Activated T-cell treated with anti-CD3 and anti-CD28 coated beads, Interleukin-2, amount 50 U/mL, for 1 hour (primary cell): ENCODE results near the gene GALNT12.

Source experiments
- DNase-seq: peaks from one replicate; pipeline ENCODE4 v3.0.0-alpha.2; 2020

The GALNT12 gene

DNA sequence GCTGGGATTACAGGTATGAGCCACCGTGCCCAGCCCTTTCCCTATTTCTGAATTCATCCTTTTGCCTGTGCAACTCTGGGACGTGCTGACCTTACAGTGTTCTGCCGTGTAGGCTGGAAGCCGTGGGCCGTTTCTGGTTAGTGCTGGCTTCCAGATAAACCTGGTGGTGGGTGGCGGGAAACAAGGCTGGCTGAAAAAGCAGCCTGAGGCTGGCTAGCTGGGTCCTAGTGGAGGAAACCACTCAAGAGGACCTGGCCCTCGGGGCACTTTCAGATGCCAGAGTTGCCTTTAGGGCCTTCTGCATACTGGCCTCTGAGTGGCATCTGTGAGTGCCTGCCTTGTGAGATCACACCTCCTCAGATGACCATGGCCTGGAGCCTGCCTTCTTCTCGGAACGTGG lies 26.9 kb downstream of the GALNT12 start:
- no peak for DNase-seq

DNA sequence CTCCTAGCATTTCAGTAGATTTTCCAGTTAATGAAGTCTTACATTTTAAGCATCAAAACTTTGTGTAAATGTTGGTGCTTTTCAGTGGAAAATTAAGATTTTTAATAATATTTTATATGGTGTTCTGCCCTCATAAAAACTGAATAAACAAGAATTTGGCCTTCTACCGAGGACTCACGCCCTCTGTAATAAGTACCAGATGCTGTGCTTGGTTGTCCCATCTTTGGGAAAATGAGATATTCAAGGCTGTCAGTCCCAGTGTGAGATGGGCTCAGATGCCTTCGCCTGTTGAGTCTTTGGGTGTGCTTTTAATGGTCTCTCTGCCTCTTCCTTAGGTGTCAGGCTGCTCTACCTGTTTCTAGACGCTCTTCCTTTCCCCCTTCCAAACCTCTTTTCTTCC lies 28.7 kb downstream of the GALNT12 start:
- DNase-seq = no peak

DNA sequence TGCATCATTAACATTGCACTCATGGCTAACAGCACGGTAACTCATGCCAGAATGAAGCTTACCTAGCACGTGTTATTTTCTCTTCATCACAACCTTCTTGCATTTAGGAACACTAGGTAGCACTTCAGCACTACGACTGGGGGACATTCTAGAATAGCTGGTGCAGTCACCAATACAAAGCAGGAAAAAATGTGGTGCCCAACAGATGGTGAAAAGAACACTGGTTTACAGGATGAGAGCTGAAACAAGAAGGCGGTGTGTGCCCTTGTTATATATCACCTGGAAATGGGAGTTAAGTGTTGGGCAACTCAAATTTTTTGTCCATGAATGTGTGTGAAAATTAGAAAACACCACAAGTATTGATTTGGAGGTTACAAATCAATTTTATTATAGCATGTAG lies 30.0 kb downstream of the GALNT12 start:
- DNase-seq = no peak

DNA sequence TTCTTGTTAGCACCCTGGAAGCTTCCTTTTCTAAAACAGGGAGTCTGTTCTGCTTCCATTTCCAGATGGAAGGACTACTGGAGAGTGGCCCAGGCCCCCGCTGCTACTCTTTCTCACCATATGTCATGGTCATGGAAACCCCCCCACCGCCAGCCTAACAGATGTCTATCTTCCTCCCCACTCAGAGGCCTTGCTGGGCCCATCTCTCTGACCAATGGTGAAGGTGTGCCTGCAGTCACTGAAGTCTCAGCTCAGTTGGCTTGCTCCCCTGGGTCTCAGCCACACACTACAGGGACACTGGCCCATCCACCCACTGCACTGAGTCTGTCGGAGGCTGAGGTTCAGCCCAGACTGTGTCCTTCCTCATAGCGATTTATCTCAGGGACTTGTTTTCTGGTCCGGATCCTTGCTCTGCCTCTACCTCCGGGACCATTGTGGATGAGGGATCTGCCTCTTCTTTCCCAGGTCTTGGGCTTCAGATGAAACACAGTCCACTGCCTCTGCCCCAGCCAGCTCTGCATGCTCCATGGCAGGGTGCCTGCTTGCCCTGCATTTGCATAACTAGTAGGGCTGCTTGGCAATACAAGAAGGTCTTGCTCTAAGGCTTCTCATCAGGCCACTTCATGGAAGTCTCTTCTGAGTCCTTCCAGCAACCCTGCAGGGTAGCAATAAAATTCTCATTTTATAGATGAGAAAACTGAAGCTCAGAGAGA lies 30.8 kb downstream of the GALNT12 start:
- no peak for DNase-seq

DNA sequence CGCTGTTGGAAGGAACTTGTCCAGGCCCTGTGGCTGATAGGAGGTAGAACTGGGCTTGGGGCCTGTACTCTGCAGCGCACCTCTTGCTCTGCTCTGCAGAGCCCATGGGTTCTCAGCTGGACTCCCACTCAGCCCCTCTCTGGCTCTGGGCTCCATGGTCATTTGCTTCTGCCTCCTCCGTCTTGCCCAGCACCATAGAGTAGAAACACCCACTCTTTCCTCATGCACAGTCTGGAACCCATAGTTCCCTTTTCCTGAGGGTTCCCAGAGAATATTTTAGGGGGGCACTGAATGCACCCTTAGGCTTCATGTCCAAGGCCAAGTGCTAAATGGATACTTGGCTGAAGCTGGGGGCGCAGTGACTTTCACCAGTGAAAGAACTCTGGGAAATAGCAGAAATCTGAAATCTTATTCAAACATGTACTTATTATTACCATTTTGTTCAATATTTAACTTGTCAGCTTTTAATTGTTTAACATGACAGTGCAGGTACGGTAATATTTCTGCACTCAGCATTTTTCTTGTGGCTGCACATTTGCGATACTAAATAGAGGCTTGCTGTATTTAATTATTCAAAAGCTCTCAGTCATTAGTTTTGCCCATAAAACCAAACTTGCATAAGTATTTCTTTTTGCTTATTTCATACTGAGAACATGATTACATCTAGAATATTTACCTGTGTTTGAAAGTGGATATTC lies 31.5 kb downstream of the GALNT12 start:
- DNase-seq = no peak

DNA sequence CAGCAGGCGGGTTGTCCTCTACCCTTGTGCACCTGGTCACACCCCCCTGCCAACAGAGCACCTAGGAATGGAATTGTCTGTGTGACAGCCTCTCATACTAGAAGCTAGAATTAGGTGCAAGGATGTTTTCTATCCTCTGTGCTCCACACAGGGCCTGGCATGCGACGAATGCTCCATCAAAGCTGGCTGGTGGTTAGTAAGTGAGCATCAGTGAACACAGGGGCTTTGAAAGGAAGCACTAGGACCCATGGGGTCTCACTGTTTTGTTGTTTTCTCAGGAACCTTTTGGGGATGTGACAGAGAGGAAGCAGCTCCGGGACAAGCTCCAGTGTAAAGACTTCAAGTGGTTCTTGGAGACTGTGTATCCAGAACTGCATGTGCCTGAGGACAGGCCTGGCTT lies 32.3 kb downstream of the GALNT12 start:
- DNase-seq = no peak

DNA sequence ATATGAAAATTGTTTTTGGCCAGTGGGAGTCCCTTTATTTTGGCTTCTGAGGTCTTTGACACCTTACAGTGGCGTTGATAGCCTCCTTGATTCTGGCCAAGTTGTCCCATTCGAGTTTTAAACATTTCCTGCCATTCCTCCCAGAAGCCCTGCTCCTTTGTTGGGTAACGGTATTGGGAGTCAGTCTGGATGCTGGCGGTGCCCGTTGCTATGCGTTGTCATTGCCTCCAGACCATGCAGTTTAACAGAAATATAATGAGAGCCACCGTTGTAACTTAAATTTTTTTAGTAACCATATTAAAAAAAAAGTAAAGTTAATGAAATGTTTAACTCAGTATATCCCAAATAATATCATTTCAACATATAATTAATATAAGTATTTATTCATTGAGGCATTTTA lies 35.0 kb downstream of the GALNT12 start:
- no peak for DNase-seq

DNA sequence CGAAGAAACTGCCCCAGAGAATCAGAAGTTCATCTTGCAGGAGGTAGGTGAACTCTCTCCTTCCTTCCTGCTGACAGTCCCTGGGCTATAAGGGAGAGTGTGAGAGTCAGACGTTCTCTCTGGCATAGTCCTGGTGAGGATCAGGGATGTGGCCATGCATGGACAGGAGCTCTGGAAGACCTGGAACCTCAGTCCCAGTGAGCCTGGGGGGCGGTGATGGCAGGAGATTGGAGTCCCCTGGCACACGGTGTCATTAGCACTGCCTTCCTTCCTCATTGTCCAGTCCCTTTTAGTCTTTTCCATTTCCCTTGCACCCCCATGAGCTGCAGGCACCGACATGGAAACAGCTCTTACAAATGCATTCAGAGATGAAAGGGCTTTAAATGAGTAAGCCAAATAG lies 38.6 kb downstream of the GALNT12 start:
- DNase-seq = no peak

DNA sequence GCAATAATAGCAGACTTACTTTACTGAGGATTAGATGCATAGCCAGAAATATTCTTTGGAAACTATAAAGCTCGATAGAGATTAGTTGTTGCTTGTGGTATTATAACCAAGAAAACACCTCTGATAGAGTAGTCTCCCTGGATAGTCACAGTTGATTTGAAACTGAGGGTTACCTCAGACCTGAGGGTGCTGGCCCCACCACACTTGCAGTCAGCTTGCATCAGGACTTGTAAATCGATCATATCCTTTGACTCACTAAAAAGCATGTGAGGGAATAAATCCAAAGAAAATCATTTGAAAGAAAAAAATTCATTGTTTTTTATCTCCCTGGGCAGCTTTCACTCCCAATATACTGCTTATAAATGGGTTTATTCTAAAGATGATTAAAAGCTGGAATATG lies 39.4 kb downstream of the GALNT12 start:
- no peak for DNase-seq

DNA sequence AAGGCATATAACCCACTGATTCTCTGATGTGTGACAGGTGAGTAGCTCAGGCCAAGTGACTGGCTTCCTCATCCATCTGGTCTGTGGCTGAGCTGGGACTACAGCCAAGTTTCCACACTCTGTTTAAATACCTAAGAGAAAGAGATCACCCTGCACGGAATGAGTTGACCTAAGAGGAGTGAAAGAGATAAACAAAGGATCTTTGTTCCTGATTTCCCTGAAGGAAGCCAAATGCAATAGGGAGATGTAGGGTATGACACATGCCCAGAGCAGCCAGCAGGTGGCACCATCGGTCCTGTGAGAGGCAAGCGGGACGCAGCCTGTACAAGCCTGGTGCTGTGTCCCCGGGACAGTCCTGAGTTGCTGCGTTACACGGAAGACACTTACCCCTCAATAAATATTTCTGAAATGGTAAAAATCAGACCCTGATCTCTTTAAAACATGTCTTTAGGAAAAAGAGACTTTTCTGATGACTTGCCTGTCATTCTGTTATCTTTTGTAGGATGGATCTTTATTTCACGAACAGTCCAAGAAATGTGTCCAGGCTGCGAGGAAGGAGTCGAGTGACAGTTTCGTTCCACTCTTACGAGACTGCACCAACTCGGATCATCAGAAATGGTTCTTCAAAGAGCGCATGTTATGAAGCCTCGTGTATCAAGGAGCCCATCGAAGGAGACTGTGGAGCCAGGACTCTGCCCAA lies 41.1 kb downstream of the GALNT12 start:
- DNase-seq = peak; percentile 73

DNA sequence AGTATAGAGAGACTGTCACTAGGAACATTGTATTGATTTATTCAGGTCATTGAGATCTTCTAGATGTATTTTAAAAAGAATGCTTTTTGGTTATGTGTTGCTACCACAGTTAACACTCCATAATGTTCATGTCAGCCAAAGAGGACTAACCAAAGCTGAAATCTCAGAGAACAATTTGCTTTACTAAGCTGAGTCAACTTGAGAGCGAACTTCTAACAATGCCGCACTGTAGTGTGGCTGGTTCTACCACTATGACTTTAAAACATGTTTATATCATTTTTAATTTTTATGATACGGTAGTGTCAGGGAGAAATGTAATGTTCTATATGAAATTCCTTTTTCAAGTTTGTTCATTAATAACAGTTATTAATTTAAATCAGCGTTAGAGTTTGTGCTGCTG lies 42.1 kb downstream of the GALNT12 start:
- no peak for DNase-seq

DNA sequence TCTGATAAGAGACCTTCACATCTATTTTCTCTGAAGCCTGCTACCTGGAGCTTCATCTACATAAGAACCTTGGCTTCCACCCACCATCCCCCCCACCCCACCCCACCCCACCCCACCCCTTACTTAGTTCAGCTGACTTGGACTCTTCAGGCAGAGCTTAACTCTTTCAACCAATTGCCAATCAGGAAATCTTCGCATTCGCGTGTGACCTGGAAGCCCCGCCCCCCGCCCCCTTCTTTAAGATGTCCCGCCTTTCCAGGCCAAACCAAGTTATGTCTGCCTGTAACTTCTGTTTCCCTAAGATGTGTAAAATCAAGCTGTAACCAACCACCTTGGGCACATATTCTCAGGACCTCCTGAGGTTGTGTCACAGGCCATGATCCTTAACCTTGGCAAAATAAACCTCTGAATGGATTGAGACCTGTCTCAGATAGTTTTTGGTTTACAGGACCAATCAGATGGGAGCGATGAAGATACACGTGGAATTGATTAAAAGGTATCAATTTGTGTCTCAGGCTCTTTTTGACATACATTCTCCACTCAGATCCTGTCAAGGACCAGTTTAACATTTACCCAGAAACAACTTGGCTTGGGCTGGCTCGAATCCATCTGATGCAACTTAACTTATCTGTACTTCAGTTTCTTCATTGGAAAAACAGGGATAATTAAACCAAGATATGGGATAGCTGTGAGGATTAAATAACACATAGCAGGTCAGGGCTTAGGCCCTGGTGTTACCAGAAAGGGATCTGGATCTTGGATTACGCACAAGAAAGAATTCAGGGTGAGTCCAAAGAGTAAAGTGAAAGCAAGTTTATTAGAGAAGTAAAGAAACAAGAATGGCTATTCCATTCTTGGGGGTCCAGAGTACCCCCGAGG lies 43.6 kb downstream of the GALNT12 start:
- no peak for DNase-seq

DNA sequence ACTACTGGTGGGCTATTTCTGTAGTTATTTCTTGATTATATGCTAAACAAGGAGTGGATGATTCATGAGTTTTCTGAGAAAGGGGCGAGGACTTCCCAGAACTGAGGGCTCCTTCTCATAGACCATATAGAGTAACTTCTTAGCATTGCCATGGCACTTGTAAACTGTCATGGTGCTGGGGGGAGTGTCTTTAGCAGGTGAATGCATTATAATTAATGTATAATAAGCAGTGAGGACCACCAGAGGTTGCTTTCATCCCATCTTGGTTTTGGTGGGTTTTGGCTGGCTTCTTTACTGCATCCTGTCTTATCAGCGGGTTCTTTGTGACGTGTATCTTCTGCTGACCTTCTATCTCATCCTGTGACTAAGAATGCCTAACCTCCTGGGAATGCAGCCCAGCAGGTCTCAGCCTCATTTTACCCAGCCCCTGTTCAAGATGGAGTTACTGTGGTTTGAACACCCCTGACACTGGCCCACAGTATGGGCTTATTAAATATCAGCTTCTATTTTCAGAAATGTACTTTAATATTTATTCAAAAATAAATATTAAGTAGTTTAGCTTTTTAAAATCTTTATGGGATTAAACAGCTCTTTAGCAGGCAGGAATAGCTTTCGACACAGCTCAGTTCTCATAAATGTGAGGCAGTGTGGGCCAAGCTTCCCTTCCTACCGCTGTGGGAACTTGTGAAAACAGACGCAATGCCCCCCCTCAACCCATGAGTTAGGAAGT lies 44.4 kb downstream of the GALNT12 start:
- no peak for DNase-seq

DNA sequence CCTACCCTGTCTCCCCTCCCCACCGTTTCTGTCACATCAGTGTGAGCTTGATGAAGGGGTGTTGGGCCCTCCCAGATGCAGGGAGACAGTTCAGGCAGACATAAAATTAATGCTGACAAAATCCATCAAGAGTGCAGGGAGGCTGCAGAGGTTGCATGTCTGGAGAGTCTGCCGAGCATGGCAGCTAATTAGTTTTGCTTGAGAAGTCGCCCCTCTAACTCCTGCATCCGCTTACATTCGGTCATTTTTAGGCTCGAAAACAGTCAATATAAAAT lies 44.9 kb downstream of the GALNT12 start:
- no peak for DNase-seq

DNA sequence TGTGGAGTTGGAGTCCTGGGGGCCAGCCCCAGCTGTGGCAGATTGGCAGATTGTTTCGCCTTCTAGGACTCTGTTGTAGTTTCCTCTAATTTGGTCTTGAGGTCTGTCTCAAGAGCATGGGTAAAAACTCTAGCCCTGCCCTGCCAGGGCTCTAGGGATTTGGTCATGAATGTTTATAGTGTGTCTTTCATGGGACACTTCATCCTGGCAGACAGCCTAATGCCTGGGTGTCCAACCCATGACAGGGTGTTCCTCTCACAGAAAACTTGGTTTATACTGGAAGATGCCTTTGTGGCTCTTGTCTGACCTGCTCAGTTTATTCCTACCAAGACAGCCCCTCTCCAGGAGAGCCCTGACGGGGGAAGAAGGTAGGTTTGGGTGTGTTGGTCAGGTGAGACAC lies 45.5 kb downstream of the GALNT12 start:
- no peak for DNase-seq

DNA sequence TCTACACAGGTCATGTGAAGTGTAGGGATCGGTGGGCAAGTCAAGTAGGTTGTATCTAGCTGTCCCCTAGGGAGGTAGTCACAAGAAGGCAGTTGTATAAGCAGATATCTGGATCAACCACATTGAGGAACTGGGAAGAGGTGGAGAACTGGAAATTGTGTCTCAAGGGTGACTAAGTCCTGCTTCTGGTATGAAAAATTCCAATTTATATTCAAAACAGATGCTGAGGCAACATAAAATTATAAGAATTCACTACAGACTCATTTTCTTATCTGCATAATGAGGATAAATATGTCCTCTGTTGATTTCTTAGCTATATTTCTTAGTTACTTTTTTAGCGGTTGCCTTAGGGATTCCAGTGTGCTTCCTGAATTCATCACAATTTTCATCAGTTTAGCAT lies 46.8 kb downstream of the GALNT12 start:
- DNase-seq = no peak

DNA sequence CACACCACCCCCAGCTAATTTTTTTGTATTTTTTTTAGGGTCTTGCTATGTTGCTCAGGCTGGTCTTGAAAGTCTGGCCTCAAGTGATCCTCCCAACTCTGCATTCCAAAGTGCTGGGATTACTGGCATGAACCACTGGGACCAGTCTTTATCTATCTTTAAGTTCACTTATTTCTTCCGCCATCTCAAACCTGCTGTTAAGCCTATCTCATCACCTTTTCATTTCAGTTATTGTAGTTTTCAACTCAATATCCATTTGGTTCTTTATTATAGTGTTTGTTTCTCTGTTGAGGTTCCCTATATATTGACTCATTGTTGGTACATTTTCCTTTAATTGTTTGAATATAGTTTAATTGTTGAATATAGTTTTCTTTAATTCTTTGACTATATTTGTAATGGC lies 48.1 kb downstream of the GALNT12 start:
- no peak for DNase-seq

DNA sequence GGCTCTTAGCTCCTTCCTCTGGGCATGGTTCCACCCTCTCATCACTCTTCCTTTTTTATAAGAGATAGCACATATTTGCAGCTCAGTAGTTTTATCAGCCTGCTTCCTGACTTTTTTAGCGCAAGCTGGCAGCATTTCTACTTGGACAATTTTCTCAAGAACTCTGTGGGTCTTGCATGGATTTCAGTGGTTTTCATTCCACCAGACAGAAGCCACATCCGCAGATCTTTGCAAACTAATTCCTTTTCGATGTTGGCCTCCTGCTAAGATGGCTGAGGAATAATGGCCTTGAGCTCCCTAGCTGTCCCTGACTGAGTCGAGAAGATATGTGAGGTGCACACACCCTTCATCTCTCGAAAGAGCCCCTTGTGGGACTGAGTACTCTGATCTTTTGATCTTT lies 49.5 kb downstream of the GALNT12 start:
- DNase-seq = no peak

DNA sequence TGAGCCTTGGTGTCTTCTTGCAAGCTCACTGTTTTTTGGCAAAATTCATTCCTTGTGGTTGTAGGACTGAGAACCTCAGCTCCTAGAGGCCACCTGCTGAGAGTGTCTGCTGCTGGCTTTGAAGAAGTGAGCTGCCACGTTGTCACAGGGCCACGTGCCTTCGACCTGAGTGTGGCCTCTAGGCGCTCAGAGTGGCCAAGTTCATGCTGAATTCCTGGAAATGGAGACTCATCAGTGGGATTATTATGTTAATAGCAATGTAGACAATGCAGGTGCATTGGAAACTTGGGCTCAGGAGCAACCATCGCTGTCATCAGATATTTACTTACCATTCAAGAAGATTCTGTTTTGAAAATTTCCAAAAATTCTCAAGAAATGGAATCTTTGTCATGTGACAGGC lies 52.5 kb downstream of the GALNT12 start:
- no peak for DNase-seq

DNA sequence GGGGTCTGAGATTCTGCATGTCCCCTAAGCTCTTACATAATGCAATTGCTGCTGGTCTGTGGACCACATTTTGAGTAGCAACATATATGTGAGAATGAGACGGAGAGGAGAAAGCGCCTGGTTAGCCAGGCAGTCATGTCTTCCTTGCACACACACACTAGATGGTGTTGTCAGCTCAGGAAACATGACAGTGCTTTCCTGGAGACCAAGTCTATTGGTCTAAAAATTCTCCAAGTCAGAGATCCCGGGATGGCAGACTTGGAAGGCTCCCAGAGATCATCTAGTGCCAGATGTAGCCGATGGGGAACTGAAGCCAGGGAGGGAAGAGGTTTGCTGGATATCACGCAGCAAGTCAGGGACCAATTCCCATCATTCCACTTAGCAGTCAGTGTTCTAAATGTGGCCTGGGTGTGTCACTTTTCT lies 53.4 kb downstream of the GALNT12 start:
- no peak for DNase-seq

DNA sequence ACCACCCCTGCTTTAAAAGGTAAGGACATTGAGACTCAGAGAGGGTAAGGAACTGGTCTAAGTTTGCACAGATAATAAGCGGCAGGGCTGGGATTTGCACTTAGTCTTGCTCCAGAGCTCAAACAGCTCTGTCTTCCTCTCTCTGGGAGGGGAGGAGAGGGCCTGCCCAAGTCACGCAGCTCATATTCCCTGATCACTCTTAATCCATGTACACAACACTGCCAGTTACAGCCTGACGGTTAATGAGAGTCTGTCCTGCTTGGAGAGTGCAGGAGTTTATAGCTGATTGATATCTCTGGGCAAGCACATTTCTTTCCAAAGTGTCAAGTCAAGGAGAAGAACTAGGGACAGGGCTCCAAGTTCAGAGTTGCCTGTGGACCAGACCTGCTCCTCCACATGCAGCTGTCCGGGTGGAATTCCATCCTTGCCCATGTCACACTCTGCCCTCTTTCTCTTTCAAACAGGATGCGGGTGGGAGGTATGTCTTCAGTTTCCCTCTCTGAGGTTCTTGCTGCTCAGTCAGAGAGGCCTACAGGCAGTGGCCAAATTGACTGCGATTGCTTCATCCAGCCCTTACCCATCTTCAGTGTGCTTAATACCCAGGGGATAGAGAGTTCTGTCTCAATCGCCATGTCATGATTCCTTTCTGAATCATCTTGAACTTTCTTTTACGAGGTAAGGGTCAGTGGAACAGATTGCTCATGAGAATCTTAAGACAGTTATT lies 54.5 kb downstream of the GALNT12 start:
- no peak for DNase-seq

DNA sequence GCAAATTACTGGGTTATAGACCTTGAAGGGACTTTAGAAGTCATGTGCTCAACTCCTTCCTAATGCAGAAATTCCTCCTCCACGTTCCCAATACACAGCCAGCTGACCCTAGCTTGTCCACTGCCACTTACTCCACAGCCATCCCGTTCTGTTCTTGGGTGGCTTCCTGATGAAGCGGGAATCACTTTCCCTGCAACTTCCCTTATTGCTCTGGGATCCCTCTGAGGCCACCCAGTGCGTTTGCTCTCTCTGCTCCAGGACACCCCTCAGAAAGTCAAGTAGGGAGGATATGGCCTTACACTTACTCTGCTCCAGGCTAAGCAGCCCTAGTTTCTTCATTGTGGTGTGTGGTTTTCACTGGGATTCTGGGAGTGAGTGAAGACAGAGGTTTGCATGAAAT lies 55.5 kb downstream of the GALNT12 start:
- no peak for DNase-seq
